MM.1S (cell line): ENCODE measurements around the gene CEP192.

Experiments used
- CTCF ChIP-seq: fragments of 300-600 bp; sonication (generic); IDR thresholded peaks from 2 replicates; pipeline ENCODE4 v1.5.1; 2016; ENCODE audit warnings: antibody characterized with exemption, low read length, mixed read lengths
- EZH2 ChIP-seq: fragments of 300-600 bp; sonication (generic); optimal IDR thresholded peaks from 2 replicates; pipeline ENCODE3; 2017; ENCODE audit warnings: low read depth, mild to moderate bottlenecking, antibody characterized with exemption, low read length, mixed read lengths
- EZH2phosphoT487 ChIP-seq: fragments of 300-600 bp; sonication (generic); IDR thresholded peaks from 2 replicates; pipeline ENCODE4 v1.6.1; 2018; ENCODE audit warnings: antibody characterized with exemption, low read length

- TF ChIP-seq CTCF, result no peak
- no peak for TF ChIP-seq EZH2phosphoT487
- TF ChIP-seq EZH2, result no peak
These were observed 95.7 kb downstream of the CEP192 start for GRCh38 chr18:13086906-13087305.
